D341Med (cell line): Measurements from ENCODE around the gene SVOP.
"Not testable (repeated sequence)": the region's sequence is repeated elsewhere in the genome, so short reads cannot be mapped to it uniquely, and the experiment has no call there.

Experiments used
- DNase-seq: peaks from one replicate; pipeline ENCODE4 v3.0.0; 2012; ENCODE audit warnings: low spot score

SVOP gene

DNA sequence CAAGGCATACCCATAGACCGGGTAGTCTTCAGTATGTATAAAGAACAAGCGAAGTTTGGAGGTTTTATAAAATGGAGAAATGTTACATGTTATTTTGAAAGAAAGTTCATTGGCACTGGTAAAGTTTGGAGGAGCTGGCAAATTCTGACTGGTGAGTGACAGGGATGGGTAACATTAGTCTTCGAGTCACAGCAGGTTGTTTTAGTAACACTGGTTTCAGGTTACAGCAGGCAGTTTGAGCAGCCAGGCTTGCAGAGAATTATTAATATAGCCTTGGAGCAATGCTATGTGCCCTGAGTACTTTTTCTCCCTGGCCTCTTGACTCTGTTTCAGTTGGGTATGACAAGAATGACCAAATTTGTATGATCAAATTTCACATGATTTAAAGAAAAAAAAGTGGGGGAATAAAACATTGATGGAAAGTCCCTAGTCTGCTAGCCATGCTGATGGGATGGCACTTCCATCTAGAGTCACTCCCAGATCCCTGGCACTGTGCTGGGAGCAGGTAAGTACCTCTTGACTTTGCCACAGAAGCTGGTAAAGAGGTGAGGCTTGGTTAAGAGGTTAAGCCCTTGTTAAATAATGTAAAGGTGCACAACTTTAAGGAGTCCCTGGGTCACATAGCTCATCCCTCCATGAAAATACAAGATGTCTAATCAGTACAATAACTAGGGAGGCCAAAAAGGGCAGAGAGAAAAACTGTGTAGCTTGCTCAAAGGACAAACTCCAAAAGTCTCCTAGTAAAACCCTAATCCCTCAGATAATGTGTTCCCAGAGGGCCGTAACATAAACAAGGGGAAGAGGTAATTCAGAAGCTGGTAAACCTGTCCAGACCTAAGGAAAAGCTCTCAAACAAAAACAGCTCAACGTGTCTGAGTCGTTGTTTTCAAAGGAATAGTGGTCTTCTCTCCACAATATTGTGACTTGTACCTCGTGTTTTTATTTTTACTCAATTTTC is 12.7 kb upstream of the SVOP start:
- DNase-seq, result no peak

DNA sequence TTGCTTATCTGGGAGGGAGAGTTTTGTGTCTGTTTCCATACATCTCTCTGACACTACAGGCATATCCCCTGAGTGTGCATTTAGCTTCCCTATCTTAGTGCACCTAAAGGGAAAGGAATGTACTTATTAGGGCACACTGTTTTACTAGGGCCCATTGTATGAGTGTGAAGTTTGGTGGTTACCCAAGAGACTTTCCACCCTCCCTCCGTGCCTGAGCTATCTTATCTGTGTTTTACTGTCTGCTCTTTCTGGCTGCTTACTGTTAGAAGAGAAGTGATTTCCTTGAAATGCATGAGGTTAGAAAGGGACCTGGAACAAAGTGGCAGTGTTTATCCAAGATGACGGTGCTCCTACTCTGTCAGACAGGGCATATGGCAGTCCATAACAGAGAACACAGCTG is 8.5 kb upstream of the SVOP start:
- no peak for DNase-seq

DNA sequence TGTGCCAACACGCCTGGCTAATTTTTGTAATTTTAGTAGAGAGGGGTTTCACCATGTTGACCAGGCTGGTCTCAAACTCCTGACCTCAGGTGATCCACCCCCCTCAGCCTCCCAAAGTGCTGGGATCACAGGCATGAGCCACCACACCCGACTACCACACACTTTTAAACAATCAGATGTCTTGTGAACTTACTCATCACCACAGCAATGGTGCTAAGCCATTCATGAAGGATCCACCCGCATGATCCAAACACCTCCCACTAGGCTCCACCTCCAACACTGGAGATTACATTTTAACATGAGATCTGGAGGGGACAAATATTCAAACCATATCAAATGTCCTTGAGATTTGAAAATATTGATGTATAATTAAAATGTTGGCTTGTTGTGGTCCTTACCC is 7.8 kb upstream of the SVOP start:
- DNase-seq, result not testable (repeated sequence)

DNA sequence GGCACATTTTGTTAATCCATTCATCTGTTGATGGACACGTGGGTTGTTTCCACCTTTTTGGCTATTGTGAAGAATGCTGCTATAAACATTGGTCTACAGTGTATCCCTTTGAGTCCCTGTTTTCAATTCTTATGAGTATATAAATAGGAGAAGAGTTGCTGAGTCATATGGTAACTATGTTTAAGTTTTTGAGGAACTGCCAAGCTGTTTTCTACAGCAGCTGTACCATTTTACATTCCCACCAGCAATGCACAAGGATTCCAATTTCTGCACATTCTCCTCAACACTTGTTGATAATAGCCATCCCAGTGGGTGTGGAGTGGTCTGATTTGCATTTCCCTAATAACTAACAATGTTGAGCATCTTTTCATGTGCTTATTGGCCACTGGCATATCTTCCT is 6.9 kb upstream of the SVOP start:
- DNase-seq, result no peak

DNA sequence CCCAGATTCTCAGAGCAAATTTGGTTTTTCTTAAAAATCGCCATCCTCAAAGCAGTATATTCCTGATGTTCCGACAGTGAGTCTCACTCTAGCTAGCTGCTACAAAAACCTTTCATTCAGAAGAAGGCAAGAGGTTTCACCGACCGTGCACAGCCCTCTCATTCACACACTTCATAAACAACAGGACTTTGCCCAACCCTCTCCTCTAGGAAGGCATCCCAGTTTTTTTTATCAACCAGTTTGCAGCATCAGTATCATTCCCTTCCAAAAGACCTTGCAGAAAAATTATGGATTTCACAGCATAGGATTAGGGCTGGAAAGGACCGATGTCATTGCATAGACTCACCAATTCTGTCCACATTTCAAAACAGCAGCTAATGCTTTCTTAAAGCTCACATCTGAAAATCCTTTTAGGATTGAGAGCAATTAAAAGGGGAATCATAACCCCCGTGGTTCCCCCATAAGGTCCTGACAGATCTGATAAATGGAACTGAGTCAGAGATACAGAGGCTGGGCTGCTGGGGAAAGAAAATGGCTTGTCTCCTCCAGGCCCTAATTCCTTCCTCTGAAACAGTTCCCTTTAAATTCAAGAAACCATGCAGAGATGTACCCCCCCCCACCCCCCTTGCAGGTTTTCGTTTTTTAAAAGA is 597 bp downstream of the SVOP start:
- no peak for DNase-seq

DNA sequence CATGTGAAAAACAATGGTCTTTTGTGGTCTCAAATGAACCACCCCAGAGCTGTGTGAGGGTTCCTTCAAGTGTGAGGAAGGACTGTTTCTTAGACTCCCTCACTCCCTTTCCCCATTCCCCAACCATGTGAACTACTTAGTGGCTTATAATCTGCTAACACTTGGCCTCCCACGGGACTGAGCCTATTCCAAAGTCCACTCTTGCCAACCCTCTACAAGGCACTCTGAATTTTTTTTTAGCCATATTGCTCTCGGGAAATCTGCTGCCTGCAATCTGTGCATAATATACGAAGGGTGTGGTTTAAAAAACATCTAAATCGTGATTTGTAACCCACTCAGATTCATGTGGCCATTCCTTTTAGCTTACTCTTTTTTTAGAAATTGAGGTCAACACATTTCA is 2.6 kb downstream of the SVOP start:
- peak; percentile 70 for DNase-seq

DNA sequence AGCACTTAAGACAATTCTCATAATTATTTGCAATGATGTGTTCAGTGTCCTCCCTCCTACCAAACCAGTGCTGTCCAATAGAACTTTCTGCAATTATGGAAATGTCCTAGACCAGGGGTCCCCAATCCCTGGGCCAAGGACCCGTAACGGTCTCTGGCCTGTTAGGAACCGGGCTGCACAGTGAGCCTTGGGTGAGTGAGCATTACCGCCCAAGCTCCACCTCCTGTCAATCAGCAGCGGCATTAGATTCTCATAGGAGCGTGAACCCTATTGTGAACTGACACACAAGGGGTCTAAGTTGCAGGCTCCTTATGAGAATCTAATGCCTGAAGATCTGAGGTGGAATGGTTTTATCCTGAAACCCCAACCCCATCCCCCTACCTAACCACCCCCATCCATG is 3.9 kb downstream of the SVOP start:
- DNase-seq, result no peak

DNA sequence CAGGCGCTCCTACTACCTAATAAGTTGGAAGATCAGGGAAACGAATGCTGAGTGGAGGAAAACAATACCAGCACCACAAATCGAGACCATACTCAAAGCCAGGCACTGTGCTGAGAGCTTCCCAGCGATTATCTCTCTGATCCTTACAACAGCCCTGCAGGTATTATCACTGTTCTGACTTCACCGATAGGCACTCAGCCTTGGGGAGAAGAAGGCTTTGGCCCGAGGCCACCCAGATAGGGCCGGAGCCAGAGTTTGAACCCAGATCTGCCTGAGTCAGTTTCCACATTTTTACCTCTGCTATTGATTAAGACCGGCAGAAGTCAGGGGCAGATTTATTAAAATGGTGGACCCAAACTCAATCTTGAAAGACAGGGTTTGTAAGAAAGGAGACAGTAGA is 4.9 kb downstream of the SVOP start:
- DNase-seq, result no peak

DNA sequence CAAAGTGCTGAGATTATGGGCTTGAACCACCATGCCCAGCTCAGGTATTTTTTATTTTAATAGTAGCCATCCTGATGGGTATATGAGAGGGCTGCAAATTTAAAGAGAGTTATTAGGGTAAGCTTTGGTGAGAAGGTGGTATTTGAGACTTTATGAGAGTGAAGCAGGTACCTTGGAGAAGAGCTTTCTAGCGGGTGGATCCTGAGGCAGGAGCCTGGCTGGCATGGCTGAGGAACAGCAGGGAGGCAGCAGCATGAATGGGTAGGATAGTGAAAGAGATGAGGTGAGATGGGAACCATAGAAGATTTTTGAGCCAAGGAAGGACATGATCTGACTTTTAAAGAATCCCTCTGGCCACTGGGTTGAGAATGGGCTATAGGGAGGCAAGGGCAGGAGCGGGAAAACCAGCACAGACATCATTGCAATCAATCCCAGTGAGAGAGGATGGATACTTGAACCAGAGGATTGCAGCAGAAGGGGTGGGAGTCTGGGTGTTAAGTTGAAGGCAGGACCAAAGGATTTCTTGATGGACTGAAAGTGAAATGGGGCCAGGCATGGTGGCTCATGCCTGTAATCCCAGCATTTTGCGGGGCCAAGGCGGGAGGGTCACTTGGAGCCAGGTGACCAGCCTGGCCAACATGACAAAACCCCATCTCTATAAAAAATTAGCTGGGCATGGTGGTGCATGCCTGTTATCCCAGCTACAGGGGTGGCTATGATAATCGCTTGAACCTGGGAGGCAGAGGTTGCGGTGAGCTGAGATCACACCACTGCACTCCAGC is 5.7 kb downstream of the SVOP start:
- no peak for DNase-seq

DNA sequence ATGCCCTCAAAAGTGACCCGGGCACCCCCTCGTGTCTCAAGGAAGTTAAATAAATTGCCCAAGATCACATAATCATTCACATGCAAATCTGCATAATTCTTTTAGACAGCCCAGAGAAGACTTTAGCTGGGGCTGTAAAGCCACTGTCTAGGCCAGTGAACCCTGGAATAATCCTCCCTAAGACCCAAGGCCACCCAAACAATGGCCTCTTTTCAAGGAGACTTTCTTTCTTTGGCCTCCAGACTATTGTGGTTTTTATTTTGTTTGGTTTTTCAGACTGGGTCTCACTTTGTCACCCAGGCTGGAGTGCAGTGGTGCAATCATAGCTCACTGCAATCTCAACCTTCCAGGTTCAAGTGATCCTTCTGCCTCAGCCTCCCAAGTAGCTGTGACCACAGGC is 10.6 kb downstream of the SVOP start:
- DNase-seq, result no peak

DNA sequence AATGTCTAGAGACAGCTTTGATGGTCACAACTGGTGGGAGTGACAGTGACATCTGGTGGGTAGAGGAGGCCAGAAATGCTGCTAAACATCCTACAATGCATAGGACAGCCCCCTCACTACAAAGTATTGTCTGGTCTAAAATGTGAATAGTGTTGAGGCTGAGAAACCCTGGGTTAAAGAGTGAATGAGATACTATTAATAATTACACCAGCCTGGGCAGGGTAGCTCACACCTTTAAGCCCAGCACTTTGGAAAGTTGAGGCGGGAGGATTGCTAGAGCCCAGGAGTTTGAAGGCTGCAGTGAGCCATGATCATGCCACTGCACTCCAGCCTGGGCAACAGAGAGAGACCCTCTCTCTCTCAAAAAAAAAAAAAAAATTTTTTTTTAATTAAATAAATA is 11.1 kb downstream of the SVOP start:
- no peak for DNase-seq

DNA sequence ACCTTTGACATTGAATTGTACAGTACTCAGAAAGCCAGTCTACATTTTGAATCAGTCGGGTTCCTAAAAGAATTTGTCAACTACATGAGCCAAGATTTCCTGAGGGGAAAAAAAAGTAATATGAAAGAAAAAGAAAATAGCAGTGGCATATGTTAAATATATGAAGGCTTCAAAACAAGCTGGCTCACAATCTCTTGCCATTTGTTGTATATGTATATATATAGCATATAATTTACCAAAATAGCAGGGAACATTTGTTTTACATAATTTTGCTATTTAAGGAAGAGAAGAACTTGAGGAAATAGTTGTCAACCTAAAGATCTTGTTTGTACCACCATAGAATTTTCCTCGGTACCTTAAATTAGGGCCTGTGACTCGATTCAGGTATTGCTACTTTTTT is 16.9 kb downstream of the SVOP start:
- no peak for DNase-seq

DNA sequence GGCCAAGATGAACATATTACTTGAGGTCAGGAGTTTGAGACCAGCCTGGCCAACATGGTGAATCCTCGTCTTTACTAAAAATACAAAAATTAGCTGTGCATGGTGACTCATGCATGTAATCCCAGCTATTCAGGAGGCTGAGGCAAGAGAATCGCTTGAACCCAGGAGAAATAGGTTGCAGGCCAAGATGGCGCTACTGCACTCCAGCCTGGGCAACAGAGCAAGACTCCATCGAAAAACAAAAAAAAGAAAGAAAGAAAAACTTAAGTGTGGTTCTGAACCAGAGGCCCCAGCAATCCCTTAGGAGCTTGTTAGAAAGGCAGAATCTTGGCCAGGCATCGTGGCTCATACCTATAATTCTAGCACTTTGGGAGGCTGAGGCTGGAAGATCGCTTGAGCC is 24.5 kb downstream of the SVOP start:
- no peak for DNase-seq

DNA sequence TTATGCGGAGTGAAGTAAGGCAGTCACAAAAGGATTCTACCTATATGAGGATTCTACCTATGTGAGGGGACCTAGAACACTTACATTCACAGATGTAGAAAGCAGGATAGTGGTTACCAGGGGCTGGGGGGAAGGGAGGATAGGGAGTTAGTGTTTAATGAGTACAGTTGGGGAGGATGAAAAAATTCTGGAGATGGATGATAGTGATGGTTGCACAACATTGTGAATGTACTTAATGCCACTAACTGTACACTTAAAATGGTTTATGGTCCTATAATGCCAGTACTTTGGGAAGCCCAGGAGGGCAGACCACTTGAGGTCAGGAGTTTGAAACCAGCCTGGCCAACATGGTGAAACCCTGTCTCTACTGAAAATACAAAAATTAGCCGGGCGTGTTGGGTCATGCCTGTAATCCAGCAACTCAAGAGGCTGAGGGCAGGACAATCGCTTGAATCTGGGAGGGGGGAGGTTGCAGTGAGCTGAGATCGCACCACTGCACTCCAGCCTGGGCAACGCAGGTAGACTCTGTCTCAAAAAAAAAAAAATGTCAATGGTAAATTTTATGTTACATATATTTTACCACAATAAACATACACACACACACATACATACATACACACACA is 25.4 kb downstream of the SVOP start:
- DNase-seq, result no peak

DNA sequence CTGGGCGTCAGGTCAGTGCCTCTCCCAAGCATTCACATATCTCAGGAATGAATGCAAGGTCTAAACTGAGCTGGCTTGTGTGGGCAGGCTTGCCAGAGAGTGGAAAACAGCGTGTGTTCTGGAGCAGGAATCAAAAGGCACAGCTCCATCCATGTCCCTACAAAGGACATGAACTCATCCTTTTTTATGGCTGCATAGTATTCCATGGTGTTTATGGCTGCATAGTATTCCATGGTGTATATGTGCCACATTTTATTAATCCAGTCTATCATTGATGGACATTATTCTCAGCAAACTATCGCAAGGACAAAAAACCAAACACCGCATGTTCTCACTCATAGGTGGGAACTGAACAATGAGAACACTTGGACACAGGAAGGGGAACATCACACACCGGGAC is 30.8 kb downstream of the SVOP start:
- not testable (repeated sequence) for DNase-seq

DNA sequence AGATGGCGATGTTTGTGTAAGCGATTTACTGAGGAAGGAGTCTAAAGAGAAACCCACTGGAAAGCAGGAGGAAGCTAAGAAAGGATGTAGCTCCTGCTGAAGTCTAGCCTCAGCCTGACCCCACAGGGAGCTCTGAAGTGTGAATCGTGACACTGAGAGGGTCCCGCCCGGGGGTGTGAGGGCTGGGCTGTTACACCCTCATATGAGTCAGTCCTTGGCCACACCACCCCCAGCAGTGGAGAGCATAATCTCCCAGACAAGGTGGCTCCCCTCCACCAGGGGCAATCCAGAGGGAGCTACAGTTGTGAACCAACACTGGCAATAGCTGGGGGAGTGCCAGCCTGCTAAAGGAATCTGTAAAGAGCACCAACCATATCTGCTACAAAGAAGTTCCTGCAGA is 31.5 kb downstream of the SVOP start:
- no peak for DNase-seq

DNA sequence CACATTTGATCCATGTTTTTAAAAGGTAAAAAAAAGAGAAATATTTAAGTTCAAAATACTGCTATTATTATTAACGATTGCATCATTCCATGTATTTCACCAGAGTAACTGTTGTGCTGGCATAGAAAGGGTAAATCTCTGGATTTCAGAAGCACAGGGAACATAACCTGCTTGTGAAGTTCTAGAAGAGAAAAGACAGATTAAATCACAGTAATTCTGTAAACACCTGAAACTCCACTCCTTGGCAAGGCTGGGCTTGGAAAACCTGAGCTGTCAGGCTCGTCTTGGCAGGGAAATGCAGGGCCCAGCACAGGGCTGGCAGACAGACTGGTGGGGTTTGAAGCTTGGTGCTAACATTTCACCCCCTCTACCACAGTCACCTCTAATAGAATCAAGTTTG is 35.1 kb downstream of the SVOP start:
- no peak for DNase-seq

DNA sequence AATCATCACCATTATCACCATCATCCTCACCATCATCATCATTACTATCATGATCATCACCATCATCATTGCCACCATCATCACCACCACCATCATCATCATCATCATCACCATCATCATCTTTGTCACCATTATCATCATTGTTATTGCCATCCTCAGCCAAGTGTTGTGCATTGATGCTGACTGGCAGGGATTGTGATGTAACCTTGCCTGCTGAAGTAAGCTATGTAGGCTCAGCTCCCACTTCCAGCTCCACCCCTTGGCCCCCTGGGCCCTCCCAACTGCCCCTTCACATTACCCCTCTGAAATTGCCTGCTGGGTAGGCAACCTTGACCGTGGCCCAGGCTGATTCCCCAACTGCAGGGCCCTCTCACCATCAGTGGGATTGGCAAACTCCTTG is 37.6 kb downstream of the SVOP start:
- DNase-seq, result no peak

DNA sequence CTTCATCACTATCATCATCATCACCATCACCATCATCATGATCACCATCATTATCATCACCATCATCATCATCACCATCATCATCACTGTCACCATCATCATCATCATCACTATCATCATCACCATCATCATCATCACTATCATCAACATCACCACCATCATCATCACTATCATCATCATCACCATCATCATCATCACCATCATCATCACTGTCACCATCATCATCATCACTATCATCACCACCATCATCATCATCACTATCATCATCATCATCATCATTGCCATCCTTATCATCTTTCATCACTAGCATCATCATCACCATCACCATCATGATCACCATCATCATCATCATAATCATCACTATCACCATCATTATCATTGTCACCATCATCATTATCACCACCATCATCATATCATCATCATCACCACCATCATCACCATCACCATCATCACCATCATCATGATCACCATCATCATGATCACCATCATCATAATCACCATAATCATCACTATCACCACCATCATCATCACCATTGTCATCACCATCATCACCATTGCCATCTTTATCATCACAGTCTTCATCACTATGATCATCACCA is 38.1 kb downstream of the SVOP start:
- no peak for DNase-seq

DNA sequence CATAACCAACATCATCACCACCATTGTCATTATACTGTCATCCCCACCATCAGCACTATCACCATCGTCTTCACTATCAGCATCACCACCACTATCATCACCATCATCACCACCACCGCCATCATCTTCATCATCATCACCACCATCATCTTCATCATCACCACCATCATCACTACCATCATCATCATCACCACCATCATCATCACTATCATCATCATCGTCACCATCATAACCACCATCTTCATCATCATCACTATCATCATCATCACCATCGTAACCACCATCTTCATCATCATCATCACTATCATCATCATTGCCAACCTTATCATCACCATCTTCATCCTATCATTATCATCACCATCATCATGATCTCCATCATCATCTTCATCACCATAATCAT is 39.0 kb downstream of the SVOP start:
- no peak for DNase-seq

DNA sequence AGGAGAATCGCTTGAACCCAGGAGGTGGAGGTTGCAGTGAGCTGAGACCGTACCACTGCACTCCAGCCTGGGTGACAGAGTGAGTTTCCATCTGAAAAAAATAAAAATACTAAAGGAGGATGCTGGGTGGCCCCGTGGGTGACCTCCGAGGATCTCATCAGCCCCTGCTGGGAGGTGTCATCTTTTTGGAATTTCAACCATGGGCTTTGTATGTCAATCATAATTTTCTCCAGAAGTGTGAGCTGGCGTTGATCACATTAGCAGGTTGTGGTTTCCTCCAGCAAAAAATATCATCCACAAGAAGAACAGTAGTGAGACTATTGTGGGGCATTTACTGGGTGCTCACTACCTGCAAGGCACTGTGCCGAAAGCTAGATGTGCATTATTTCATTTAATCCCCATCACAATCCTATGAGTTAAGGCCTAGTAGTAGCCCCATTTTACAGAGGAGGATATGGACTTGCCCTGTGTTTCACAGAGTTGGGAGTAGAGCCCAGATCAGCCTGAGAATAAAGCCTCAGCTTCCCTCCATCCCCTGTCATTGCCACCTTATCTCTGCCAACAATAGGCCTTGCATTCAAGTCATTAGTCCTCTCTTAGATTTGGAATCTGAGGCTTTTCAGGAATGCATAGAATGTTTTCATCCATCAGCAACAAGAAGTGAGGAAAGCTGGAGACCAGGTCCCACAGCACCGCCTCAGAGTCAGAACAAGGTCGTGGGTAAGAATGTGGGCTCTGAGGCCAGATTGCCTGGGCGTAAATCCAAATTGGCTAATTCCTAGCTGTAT is 39.8 kb downstream of the SVOP start:
- DNase-seq, result no peak
